ENCODE results near the gene SPRED3. TPM values are rescaled to one million over a fixed set of nuclear protein-coding genes. Genes with fewer than 3 reads are reported as not detected.

SPRED3 gene
- total RNA-seq, 4 donors from 2014 or later, result 0.44 to 7.1 (median 0.96) TPM

DNA sequence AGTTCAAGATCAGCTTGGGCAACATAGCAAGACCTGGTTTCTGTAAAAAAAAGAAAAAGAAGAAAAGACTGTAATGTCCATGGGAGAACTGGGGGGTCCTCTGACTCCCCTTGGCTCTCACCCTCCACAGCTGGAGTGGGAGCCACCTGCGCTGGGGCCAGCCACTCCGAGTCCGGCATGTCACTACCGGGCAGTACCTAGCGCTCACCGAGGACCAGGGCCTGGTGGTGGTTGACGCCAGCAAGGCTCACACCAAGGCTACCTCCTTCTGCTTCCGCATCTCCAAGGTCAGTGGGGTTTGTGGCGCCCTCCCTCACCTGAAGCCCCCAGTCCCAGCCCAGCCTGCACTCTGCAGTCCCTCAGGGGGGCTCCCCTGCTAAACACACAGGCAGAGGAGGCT is 59.7 kb downstream of the SPRED3 start:
- intact Hi-C loops (cut with DNase I), result no loop called here
- Histone ChIP-seq H3K4me3 (replicated peaks in 1 of 3) (no peak overlapping the region), H3K9me3 (no peaks in the 10 kb centered on the region), H3K36me3 (no peaks in the 10 kb centered on the region), H3K27me3 (no peaks in the 10 kb centered on the region), H3K4me1 (no peaks in the 10 kb centered on the region), H3K27ac (no peak overlapping the region)
- no peak for DNase-seq
- 89 to 97% methylated on average over 7 to 9 of the region's 9 CpGs for WGBS, 2 donors
- TF ChIP-seq CTCF (IDR thresholded peaks at IDR 0.05) (no peak), POLR2A (IDR thresholded peaks at IDR 0.05) (no peak)

Other genes starting within 250 kb of the SPRED3 start
- not detected for gene DPF1, start 164.5 kb upstream of the SPRED3 start, total RNA-seq
- gene PPP1R14A, start 132.3 kb upstream of the SPRED3 start, total RNA-seq, result 10 to 100 TPM in 1 of 4 donors, 1 to 10 TPM in 3; 2.8 to 11.9 (median 4.3) TPM
- 1,000 to 10,000 TPM in 1 of 4 donors, 100 to 1,000 TPM in 3; 424 to 1,529 (median 712) TPM for gene SPINT2, start 124.1 kb upstream of the SPRED3 start, total RNA-seq
- gene C19orf33, start 84.4 kb upstream of the SPRED3 start, total RNA-seq, result 10 to 100 TPM in 3 of 4 donors, not detected in 1; 16.2 to 26.3 (median 17.2) TPM
- 10 to 100 TPM; 12.9 to 30.9 (median 21.0) TPM for gene YIF1B, start 72.8 kb upstream of the SPRED3 start, total RNA-seq
- gene KCNK6, start 68.9 kb upstream of the SPRED3 start, total RNA-seq, result 1 to 10 TPM in 2 of 4 donors, under 1 TPM in 2; 0.67 to 4.4 (median 1.2) TPM
- gene CATSPERG, start 52.9 kb upstream of the SPRED3 start, total RNA-seq, result 10 to 100 TPM in 3 of 4 donors, 1 to 10 TPM in 1; 6.4 to 27.7 (median 13.3) TPM
- gene PSMD8, start 14.1 kb upstream of the SPRED3 start, total RNA-seq, result 100 to 1,000 TPM; 150 to 270 (median 243) TPM
- gene GGN, start 663 bp upstream of the SPRED3 start, total RNA-seq, result 1 to 10 TPM in 2 of 4 donors, under 1 TPM in 2; 0.63 to 3.0 (median 1.8) TPM
- gene FAM98C, start 14.4 kb downstream of the SPRED3 start, total RNA-seq, result 10 to 100 TPM; 22.1 to 36.5 (median 23.9) TPM
- 1 to 10 TPM in 2 of 4 donors, under 1 TPM in 2; 0.89 to 1.7 (median 1.2) TPM for gene RASGRP4, start 37.5 kb downstream of the SPRED3 start, total RNA-seq
- 1 to 10 TPM in 1 of 4 donors, under 1 TPM in 3; 0.54 to 1.6 (median 0.61) TPM for gene RYR1, start 45.0 kb downstream of the SPRED3 start, total RNA-seq
- gene MAP4K1, start 229.3 kb downstream of the SPRED3 start, total RNA-seq, result 1 to 10 TPM in 3 of 4 donors, under 1 TPM in 1; 0.83 to 9.7 (median 2.2) TPM
- 100 to 1,000 TPM; 205 to 504 (median 440) TPM for gene EIF3K, start 230.5 kb downstream of the SPRED3 start, total RNA-seq

Data from thyroid gland (tissue), 4 donors.